ENCODE measurements around the gene SULT1A2.
"Not testable (repeated sequence)": the region's sequence is repeated elsewhere in the genome, so short reads cannot be mapped to it uniquely, and the experiment has no call there.

SULT1A2 gene

GRCh38 chr16:28608867-28609596, 12.2 kb upstream of the SULT1A2 start:
- not testable (repeated sequence) for DNase-seq

GRCh38 chr16:28608496-28608808, 11.6 kb upstream of the SULT1A2 start:
- not testable (repeated sequence) for DNase-seq

- DNase-seq: not testable (repeated sequence)
These were observed 11.0 kb upstream of the SULT1A2 start for GRCh38 chr16:28607681-28608495.

GRCh38 chr16:28607116-28607623, 10.3 kb upstream of the SULT1A2 start:
- DNase-seq: no peak

GRCh38 chr16:28606291-28607115, 9.7 kb upstream of the SULT1A2 start:
- no peak for DNase-seq

GRCh38 chr16:28604186-28604565, 7.3 kb upstream of the SULT1A2 start:
- DNase-seq: no peak

GRCh38 chr16:28603381-28604185, 6.7 kb upstream of the SULT1A2 start:
- DNase-seq: no peak

GRCh38 chr16:28602529-28602928, 5.7 kb upstream of the SULT1A2 start:
- no peak for DNase-seq

GRCh38 chr16:28602062-28602461, 5.2 kb upstream of the SULT1A2 start:
- DNase-seq: not testable (repeated sequence)

- DNase-seq: not testable (repeated sequence)
These were observed 4.7 kb upstream of the SULT1A2 start for GRCh38 chr16:28601589-28601988.

GRCh38 chr16:28600965-28601364, 4.1 kb upstream of the SULT1A2 start:
- not testable (repeated sequence) for DNase-seq

- DNase-seq: not testable (repeated sequence)
These were observed 2.8 kb upstream of the SULT1A2 start for GRCh38 chr16:28599377-28600285.

GRCh38 chr16:28597692-28598261, 927 bp upstream of the SULT1A2 start:
- DNase-seq: no peak

GRCh38 chr16:28596115-28596630, 677 bp downstream of the SULT1A2 start:
- no peak for DNase-seq

GRCh38 chr16:28595451-28595850, 1.4 kb downstream of the SULT1A2 start:
- not testable (repeated sequence) for DNase-seq

GRCh38 chr16:28592979-28593553, 3.8 kb downstream of the SULT1A2 start:
- no peak for DNase-seq

- DNase-seq: no peak
These were observed 4.3 kb downstream of the SULT1A2 start for GRCh38 chr16:28592511-28592910.

- no peak for DNase-seq
These were observed 5.5 kb downstream of the SULT1A2 start for GRCh38 chr16:28591355-28591754.

- no peak for DNase-seq
These were observed 6.2 kb downstream of the SULT1A2 start for GRCh38 chr16:28590384-28591340.

Measured in NK-92 treated with Interleukin-12 subunit alpha and Interleukin-12 subunit beta, amount 100 ng/mL, for 24 hours (cell line).